BE2C (cell line): ENCODE results near the gene RNF187.
A peak's percentile ranks its signal among the peaks of the same experiment; 100 is the strongest.

Experiments
- DNase-seq: peaks from one replicate; pipeline ENCODE4 v3.0.0-alpha.2; 2020
- H3K27me3 ChIP-seq: fragments of 250-450 bp; sonication (Bioruptor Pico); 2 replicates; pipeline ENCODE4 v1.5.1; 2020; ENCODE audit warnings: mild to moderate bottlenecking
- H3K36me3 ChIP-seq: fragments of 250-450 bp; sonication (Bioruptor Pico); 2 replicates; pipeline ENCODE4 v1.5.1; 2020; ENCODE audit warnings: mild to moderate bottlenecking
- H3K4me1 ChIP-seq: fragments of 250-450 bp; sonication (Bioruptor Pico); 2 replicates; pipeline ENCODE4 v1.5.1; 2020
- H3K4me3 ChIP-seq: 2 replicates; pipeline ENCODE4 v1.5.1; 2011; ENCODE audit warnings: low read depth, low read length
- H3K9me3 ChIP-seq: fragments of 250-450 bp; sonication (Bioruptor Pico); 2 replicates; pipeline ENCODE4 v1.5.1; 2020
- TF ChIP-seq, protein P1 (sequence below): IDR thresholded peaks from 2 replicates; pipeline ENCODE4 v1.5.1; 2012; ENCODE audit warnings: mild to moderate bottlenecking, low read depth, low read length

RNF187 gene

DNA sequence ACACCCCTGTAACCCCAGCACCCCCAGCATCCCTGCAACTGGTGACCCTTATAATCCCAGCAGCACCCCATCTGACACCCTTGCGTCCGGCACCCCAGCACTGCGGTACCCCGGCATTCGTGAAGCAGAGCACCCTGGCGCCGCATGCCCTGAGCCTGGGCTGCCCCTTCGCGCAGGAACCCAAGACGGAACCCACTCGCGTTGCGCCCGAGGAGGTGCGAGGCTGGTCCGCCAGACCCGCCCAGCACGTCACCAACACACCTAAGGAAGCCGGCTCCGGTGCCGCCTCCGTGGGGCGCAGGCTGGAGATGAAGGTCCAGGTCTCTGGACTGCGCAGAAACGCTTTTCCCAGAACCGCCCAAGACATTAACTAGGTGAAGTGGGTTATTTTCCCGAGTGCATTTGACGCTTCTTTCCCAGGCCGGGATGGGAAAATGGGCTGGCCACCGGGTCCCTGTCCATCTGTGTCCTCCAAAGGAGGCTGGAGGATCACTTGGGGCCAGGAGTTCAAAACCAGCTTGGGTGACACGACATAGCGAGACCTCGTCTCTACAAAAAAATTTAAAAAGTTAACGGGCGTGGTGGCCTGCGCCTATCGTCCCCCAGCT is 15.9 kb upstream of the RNF187 start:
- no peaks in the 10 kb centered on the region for H3K9me3 ChIP-seq
- TF ChIP-seq, protein P1, sequence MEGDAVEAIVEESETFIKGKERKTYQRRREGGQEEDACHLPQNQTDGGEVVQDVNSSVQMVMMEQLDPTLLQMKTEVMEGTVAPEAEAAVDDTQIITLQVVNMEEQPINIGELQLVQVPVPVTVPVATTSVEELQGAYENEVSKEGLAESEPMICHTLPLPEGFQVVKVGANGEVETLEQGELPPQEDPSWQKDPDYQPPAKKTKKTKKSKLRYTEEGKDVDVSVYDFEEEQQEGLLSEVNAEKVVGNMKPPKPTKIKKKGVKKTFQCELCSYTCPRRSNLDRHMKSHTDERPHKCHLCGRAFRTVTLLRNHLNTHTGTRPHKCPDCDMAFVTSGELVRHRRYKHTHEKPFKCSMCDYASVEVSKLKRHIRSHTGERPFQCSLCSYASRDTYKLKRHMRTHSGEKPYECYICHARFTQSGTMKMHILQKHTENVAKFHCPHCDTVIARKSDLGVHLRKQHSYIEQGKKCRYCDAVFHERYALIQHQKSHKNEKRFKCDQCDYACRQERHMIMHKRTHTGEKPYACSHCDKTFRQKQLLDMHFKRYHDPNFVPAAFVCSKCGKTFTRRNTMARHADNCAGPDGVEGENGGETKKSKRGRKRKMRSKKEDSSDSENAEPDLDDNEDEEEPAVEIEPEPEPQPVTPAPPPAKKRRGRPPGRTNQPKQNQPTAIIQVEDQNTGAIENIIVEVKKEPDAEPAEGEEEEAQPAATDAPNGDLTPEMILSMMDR: no peak
- H3K4me3 ChIP-seq: no peak overlapping the region
- no peak for DNase-seq
- H3K4me1 ChIP-seq: no peaks in the 10 kb centered on the region
- no peaks in the 10 kb centered on the region for H3K36me3 ChIP-seq
- H3K27me3 ChIP-seq: no peaks in the 10 kb centered on the region

DNA sequence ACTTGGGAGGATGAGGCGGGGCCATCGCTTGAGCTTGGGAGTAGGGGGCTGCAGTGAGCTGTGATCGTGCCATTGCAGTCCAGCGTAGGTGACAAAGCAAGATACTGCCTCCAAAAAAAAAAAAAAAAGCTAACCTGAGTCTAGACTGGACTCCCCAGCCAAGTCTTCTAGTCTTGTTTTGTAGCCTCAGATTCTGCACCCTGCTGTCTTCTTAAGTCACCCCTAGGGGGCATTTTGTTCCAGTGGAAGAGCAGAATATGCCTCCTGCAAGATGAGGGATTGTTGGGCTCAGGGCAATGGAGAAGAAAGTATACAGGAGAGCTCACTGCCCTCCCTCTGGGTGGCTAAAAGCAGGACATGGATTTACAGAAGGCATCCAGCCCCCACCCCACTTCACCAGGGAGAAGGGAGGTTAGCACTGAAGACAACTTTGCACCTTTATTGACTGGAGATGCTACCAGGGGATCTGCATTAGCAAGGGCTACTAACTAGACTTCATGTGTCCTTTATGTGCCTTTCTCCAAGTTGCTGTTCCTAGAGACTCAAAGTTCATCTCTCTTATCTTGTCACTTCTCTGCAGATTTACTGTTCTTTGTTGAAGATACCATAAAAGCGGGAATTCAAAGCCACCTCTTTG is 15.3 kb upstream of the RNF187 start:
- DNase-seq: no peak
- H3K9me3 ChIP-seq: no peaks in the 10 kb centered on the region
- no peaks in the 10 kb centered on the region for H3K36me3 ChIP-seq
- no peak overlapping the region for H3K4me3 ChIP-seq
- no peaks in the 10 kb centered on the region for H3K4me1 ChIP-seq
- no peaks in the 10 kb centered on the region for H3K27me3 ChIP-seq
- TF ChIP-seq, protein P1: peak; percentile 75

DNA sequence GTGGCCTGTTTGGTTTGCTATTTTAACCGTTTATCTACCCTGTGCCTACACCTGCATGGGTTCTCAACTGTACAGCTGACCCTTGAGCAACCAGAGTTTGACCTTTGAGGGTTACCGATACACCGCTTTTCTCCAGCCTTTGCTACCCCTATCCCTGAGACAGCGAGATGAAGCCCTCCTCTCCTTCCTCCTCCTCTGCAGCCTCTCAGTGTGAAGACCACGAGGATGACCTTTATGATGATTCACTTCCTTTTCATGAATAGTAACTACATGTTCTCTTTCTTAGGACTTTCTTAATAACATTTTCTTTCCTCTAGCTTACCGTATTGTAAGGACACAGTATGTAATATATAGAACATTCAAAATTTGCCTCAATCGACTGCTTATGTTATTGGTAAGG is 14.5 kb upstream of the RNF187 start:
- Histone ChIP-seq H3K36me3 (no peaks in the 10 kb centered on the region), H3K9me3 (no peaks in the 10 kb centered on the region), H3K27me3 (no peaks in the 10 kb centered on the region), H3K4me1 (no peaks in the 10 kb centered on the region), H3K4me3 (no peak overlapping the region)
- no peak for DNase-seq
- TF ChIP-seq, protein P1: no peak

DNA sequence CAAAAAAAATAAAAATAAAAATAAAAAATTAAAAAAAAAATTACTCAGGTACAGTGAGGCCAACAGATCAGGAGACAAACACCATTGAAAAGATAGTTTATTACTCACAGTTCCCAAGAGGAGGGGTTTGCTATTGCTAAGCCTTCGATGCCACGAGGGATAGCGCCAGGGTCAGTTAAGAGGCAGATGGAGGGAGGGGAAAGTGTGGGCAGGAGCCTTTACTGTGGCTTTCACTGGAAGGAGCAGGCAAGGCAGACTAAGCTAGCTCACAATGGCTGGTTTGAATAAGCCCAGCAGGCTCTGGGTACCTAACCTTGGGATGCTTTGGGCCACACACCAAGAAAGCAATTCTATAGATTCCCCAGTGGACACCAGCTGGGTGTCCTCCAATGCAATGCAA is 12.7 kb upstream of the RNF187 start:
- no peaks in the 10 kb centered on the region for H3K36me3 ChIP-seq

DNA sequence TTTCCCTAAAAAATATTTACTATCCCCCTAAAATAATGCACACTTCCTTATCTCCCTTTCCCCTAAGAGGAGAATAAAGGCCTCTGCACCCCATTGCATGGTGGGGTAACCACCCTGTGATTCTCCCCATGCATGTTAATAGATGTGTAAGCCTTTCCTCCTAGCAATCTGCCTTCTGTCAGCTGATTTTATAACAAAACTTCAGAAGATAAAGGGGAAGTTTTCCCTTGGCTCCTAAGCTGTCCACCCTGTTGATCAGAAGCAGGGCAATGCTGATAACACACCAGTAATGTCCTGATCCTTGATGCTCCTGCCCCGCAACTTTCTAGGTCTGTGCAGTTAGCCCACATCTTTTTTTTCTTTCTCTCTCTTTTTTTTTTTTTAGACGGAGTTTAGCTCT is 11.4 kb upstream of the RNF187 start:
- TF ChIP-seq, protein P1: no peak
- H3K4me1 ChIP-seq: no peaks in the 10 kb centered on the region; the same call in 1 of the 2 replicates
- H3K9me3 ChIP-seq: no peaks in the 10 kb centered on the region
- H3K4me3 ChIP-seq: no peak overlapping the region
- no peaks in the 10 kb centered on the region for H3K36me3 ChIP-seq
- H3K27me3 ChIP-seq: no peaks in the 10 kb centered on the region; the same call in 1 of the 2 replicates
- no peak for DNase-seq

More for the DNA sequence above, 12.7 kb upstream of the RNF187 start:
- DNase-seq: no peak
- TF ChIP-seq, protein P1: no peak
- Histone ChIP-seq H3K4me1 (no peaks in the 10 kb centered on the region), H3K9me3 (no peaks in the 10 kb centered on the region), H3K27me3 (no peaks in the 10 kb centered on the region), H3K4me3 (no peak overlapping the region)

DNA sequence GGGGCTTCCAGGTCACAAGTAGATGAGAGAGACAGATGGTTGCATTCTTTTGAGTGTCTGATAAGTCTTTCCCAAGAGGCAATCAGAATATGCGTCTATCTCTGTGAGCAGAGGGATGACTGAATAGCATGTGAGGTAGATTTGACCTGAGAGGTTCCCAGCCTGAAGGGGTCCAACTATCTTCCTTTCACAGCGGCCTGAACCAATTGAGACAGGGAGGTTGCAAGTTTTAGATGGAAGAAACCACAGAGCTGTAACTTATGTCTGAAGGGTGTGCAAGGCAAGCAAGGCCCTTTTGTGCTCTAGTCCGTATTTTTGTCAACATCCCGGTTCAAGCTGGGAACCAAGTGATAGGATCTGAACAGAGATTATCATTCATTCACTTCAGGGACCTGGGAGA is 9.9 kb upstream of the RNF187 start:
- H3K4me1 ChIP-seq: no peaks in the 10 kb centered on the region; the same call in 1 of the 2 replicates
- H3K27me3 ChIP-seq: no peaks in the 10 kb centered on the region; the same call in 1 of the 2 replicates
- no peaks in the 10 kb centered on the region for H3K9me3 ChIP-seq
- H3K4me3 ChIP-seq: no peak overlapping the region
- no peaks in the 10 kb centered on the region for H3K36me3 ChIP-seq
- TF ChIP-seq, protein P1: no peak
- no peak for DNase-seq
